H1 (cell line): Measurements from ENCODE around the gene MSI2. TPM values are rescaled to one million over a fixed set of nuclear protein-coding genes. Genes with fewer than 3 reads are reported as not detected.

ENCODE experiments used
- CTCF ChIA-PET: fragments of 300-600 bp; sonication (Branson Sonifier 250); formaldehyde crosslinking; loops from one replicate; lab custom pipeline; 2021; ENCODE audit not compliant: partially characterized antibody; lab: Charles Lee
- POLR2A ChIA-PET: fragments of 300-600 bp; sonication (Branson Sonifier 250); formaldehyde crosslinking; loops from one replicate; lab custom pipeline; 2021; ENCODE audit warnings: inconsistent platforms; ENCODE audit not compliant: partially characterized antibody; lab: Charles Lee
- DNase-seq, 2 experiments: peaks; one replicate each; pipeline versions ENCODE4 v3.0.0 to v3.0.0-alpha.2; 2010 to 2022; ENCODE audit warnings: low spot score in 2 of 2, low read depth in 1 of 2, mixed read lengths in 1 of 2
- FAIRE-seq: peaks from 2 replicates; lab custom pipeline; 2011; peaks lifted over from hg19 to GRCh38; lab: Jason Lieb, UNC
- H2AFZ ChIP-seq: 2 replicates; pipeline ENCODE4 v1.8.1; 2012; ENCODE audit warnings: low read length, inconsistent platforms
- H2AK5ac ChIP-seq: 2 replicates; pipeline ENCODE4 v1.6.1; 2013; ENCODE audit warnings: low read depth, low read length
- H2BK120ac ChIP-seq: replicated peaks from 2 replicates; pipeline ENCODE3; 2013; ENCODE audit warnings: low read depth, low read length, inconsistent platforms
- H2BK12ac ChIP-seq: 2 replicates; pipeline ENCODE4 v1.6.1; 2013; ENCODE audit warnings: low read depth, low read length
- H2BK15ac ChIP-seq: 2 replicates; pipeline ENCODE4 v1.6.1; 2013; ENCODE audit warnings: low read length
- H2BK20ac ChIP-seq: 2 replicates; pipeline ENCODE4 v1.6.1; 2013; ENCODE audit warnings: low read length
- H2BK5ac ChIP-seq: 2 replicates; pipeline ENCODE4 v1.6.1; 2013; ENCODE audit warnings: low read depth, low read length
- H3K14ac ChIP-seq: 2 replicates; pipeline ENCODE4 v1.6.1; 2013; ENCODE audit warnings: inconsistent platforms; ENCODE audit not compliant: insufficient read length
- H3K18ac ChIP-seq: 2 replicates; pipeline ENCODE4 v1.6.1; 2013; ENCODE audit warnings: low read length; ENCODE audit errors: extremely low read depth
- H3K23ac ChIP-seq: 2 replicates; pipeline ENCODE4 v1.6.1; 2013; ENCODE audit warnings: inconsistent platforms; ENCODE audit not compliant: insufficient read length
- H3K23me2 ChIP-seq: 2 replicates; pipeline ENCODE4 v1.6.1; 2013; ENCODE audit warnings: low read depth, low read length
- H3K27ac ChIP-seq: 2 replicates; pipeline ENCODE4 v1.6.1; 2011; ENCODE audit warnings: low read depth, low read length, inconsistent platforms
- H3K27me3 ChIP-seq, 4 experiments: replicated peaks in 1 of 4; 1 replicate in 1 of 4; 2 replicates in 3 of 4; pipeline versions ENCODE4 v1.6.1 to v1.8.1; 2011 to 2013; ENCODE audit warnings: low read length in 3 of 4, mild to moderate bottlenecking in 3 of 4, inconsistent platforms in 2 of 4, mixed read lengths in 2 of 4, moderate library complexity in 1 of 4; ENCODE audit not compliant: control insufficient read depth in 3 of 4, insufficient read depth in 3 of 4; ENCODE audit errors: extremely low read depth in 1 of 4
- H3K36me3 ChIP-seq, 4 experiments: 2 replicates each; pipeline versions ENCODE4 v1.6.1 to v1.8.1; 2011 to 2013; ENCODE audit warnings: mild to moderate bottlenecking in 4 of 4, low read length in 3 of 4, moderate library complexity in 2 of 4, control low read depth in 1 of 4, inconsistent platforms in 1 of 4; ENCODE audit not compliant: insufficient read depth in 4 of 4, control insufficient read depth in 2 of 4
- H3K4ac ChIP-seq: replicated peaks from 2 replicates; pipeline ENCODE3; 2013; ENCODE audit warnings: low read length, low read depth, mixed read lengths, inconsistent platforms; ENCODE audit not compliant: insufficient read length
- H3K4me1 ChIP-seq, 4 experiments: replicated peaks in 1 of 4; 1 replicate in 1 of 4; 2 replicates in 3 of 4; pipeline versions ENCODE4 v1.6.1 to v1.8.1; 2011 to 2013; ENCODE audit warnings: low read length in 3 of 4, inconsistent platforms in 2 of 4, mixed read lengths in 1 of 4; ENCODE audit not compliant: insufficient read depth in 4 of 4, control insufficient read depth in 3 of 4
- H3K4me2 ChIP-seq, 2 experiments: 2 replicates each; pipeline versions ENCODE4 v1.6.1 to v1.8.1; 2011 to 2013; ENCODE audit warnings: low read depth in 2 of 2, low read length in 2 of 2, control low read depth in 1 of 2, inconsistent platforms in 1 of 2, mild to moderate bottlenecking in 1 of 2; ENCODE audit not compliant: insufficient read depth in 1 of 2
- H3K4me3 ChIP-seq, 4 experiments: fragments of 200-600, 300-600 bp in 1 of 4; sonication (generic), shearing (Covaris generic), sonication (Bioruptor Twin) in 1 of 4; 2 replicates each; pipeline versions ENCODE4 v1.5.1 to v1.8.1; 2011 to 2016; ENCODE audit warnings: low read length in 4 of 4, low read depth in 3 of 4, control low read depth in 2 of 4, inconsistent platforms in 2 of 4, mild to moderate bottlenecking in 2 of 4, mixed read lengths in 1 of 4, moderate library complexity in 1 of 4; ENCODE audit not compliant: insufficient read depth in 2 of 4; ENCODE audit errors: extremely low read depth in 1 of 4
- H3K56ac ChIP-seq: replicated peaks from 2 replicates; pipeline ENCODE3; 2013; ENCODE audit warnings: low read depth, mild to moderate bottlenecking, mixed read lengths, low read length, inconsistent platforms; ENCODE audit not compliant: insufficient read length
- H3K79me1 ChIP-seq: 2 replicates; pipeline ENCODE4 v1.6.1; 2013; ENCODE audit warnings: low read depth, low read length, control low read depth
- H3K79me2 ChIP-seq, 2 experiments: 2 replicates each; pipeline versions ENCODE4 v1.6.1 to v1.8.1; 2012 to 2013; ENCODE audit warnings: low read length in 2 of 2, mild to moderate bottlenecking in 2 of 2, inconsistent platforms in 1 of 2; ENCODE audit not compliant: insufficient read depth in 2 of 2, control insufficient read depth in 1 of 2
- H3K9ac ChIP-seq, 4 experiments: replicated peaks in 1 of 4; 1 replicate in 1 of 4; 2 replicates in 3 of 4; pipeline versions ENCODE4 v1.6.1 to v1.8.1; 2011 to 2013; ENCODE audit warnings: low read depth in 3 of 4, low read length in 3 of 4, control low read depth in 2 of 4, mild to moderate bottlenecking in 2 of 4, moderate library complexity in 2 of 4, inconsistent platforms in 1 of 4; ENCODE audit errors: extremely low read depth in 1 of 4
- H3K9me3 ChIP-seq, 2 experiments: 2 replicates each; pipeline versions ENCODE4 v1.6.1 to v1.8.1; 2012 to 2013; ENCODE audit warnings: mild to moderate bottlenecking in 2 of 2, moderate library complexity in 2 of 2, control low read depth in 1 of 2, inconsistent platforms in 1 of 2, low read depth in 1 of 2, low read length in 1 of 2, mixed read lengths in 1 of 2; ENCODE audit not compliant: insufficient read depth in 2 of 2
- H4K20me1 ChIP-seq, 2 experiments: replicated peaks in 1 of 2; 2 replicates each; pipeline versions ENCODE3 to v1.8.1; 2011 to 2013; ENCODE audit warnings: inconsistent platforms in 2 of 2, low read length in 2 of 2, mild to moderate bottlenecking in 1 of 2; ENCODE audit not compliant: insufficient read depth in 2 of 2, control insufficient read depth in 1 of 2
- H4K5ac ChIP-seq: 2 replicates; pipeline ENCODE4 v1.6.1; 2013; ENCODE audit warnings: low read length, low read depth, mixed read lengths, inconsistent platforms; ENCODE audit not compliant: insufficient read length
- H4K8ac ChIP-seq: 2 replicates; pipeline ENCODE4 v1.8.0; 2013; ENCODE audit warnings: mild to moderate bottlenecking, moderate library complexity, low read length, inconsistent platforms; ENCODE audit not compliant: insufficient read depth; ENCODE audit errors: extremely low read depth
- H4K91ac ChIP-seq: replicated peaks from 2 replicates; pipeline ENCODE3; 2013; ENCODE audit warnings: low read length, mixed read lengths, inconsistent platforms; ENCODE audit not compliant: insufficient read length
- TAF1 ChIP-seq: IDR thresholded peaks from 2 replicates; pipeline ENCODE4 v1.6.1; 2011; ENCODE audit warnings: mild to moderate bottlenecking, low read depth, low read length
- WGBS, 2 experiments: shearing (Covaris generic) in 1 of 2; methylation state at CpG; one replicate each; pipeline versions ENCODE4 v1.1.6 to v1.1.7; 2013 to 2015; ENCODE audit warnings: low lambda C conversion rate in 2 of 2, mixed read lengths in 2 of 2, inconsistent platforms in 1 of 2, low coverage in 1 of 2, missing lambda C conversion rate in 1 of 2; ENCODE audit not compliant: insufficient replicate concordance in 2 of 2, insufficient coverage in 1 of 2, insufficient read length in 1 of 2; ENCODE audit errors: extremely low coverage in 1 of 2, missing lambda C conversion rate in 1 of 2; 5-methylcytosine and 5-hydroxymethylcytosine counted together
- polyA plus RNA-seq, 7 experiments: library from polyadenylated mRNA; depleted of rRNA in 3 of 7; stranded (reverse) in 5 of 7; unstranded in 2 of 7; fragments of >200 nt in 5 of 7; fragments of 200-250 nt in 2 of 7; gene quantifications; 1 replicate in 5 of 7; 2 replicates in 1 of 7; 4 replicates in 1 of 7; pipeline versions ENCODE4 v1.2.1 to v1.2.3, GENCODE V29; 2011 to 2013; ENCODE audit warnings: missing spikeins in 2 of 7, mixed read lengths in 2 of 7
- total RNA-seq: library from RNA; stranded (reverse); fragmentation: NEBNext Ultra II Directional; extraction: Animal tissue kit (Norgen Biotek cat#: 25700); gene quantifications from 2 replicates; pipeline ENCODE4 v1.2.1, GENCODE V29; 2021

The MSI2 gene
- total and polyA plus RNA-seq, 2 of the 8 experiments (the other 6 are each of a cell fraction or from before 2014, with no cell fraction given), result 36.7 to 80.6 TPM

GRCh38 chr17:57269052-57269451, 12.7 kb downstream of the MSI2 start:
- Histone ChIP-seq H3K27ac (no peak overlapping the region), H3K23ac (no peak overlapping the region), H4K20me1 (peaks cover 37 to 40% of the 10 kb centered on the region in 2 experiments), H3K23me2 (no peaks in the 10 kb centered on the region), H3K56ac (no peak overlapping the region), H3K4ac (no peak overlapping the region), H3K4me3 (no peak overlapping the region), H4K91ac (no peak overlapping the region), H3K9me3 (no peaks in the 10 kb centered on the region), H2BK5ac (no peak overlapping the region), H3K4me1 (peaks cover 4 to 10% (median 7%) of the 10 kb centered on the region in 4 experiments; a peak in 5 of 7 replicates), H2AFZ (no peak overlapping the region), H3K14ac (no peak overlapping the region), H4K8ac (no peak overlapping the region), H4K5ac (no peak overlapping the region), H2BK12ac (no peak overlapping the region), H3K9ac (no peak overlapping the region), H3K36me3 (peaks cover 2 to 59% (median 19%) of the 10 kb centered on the region in 4 experiments; a peak in 7 of 8 replicates), H3K18ac (no peak overlapping the region), H3K4me2 (no peak overlapping the region), H2BK120ac (no peak overlapping the region), H3K27me3 (no peaks in the 10 kb centered on the region; a peak in 1 of 7 replicates), H2AK5ac (0 out of 2 replicates have a peak overlapping the region, but pooled peaks have one; percentile 53), H3K79me1 (peaks cover 25% of the 10 kb centered on the region), H2BK15ac (no peak overlapping the region), H3K79me2 (peaks cover 0 to 77% of the 10 kb centered on the region in 2 experiments), H2BK20ac (no peak overlapping the region)
- ChIA-PET CTCF (interaction anchor here (0.6 to 6.3 kb wide), 3 partner anchors 9 to 156 kb away, joined by 4 to 38 read pairs (median 15); no protein-coding TSS in a partner anchor), POLR2A (interaction anchor here (1.0 to 3.8 kb wide), 5 partner anchors 10 to 52 kb away, joined by 3 to 22 read pairs (median 7); no protein-coding TSS in a partner anchor)
- DNase-seq, result no peak
- 86% methylated on average over 3 of the region's 3 CpGs; no CpG with 5 or more reads in 1 of the 2 experiments for WGBS, 2 experiments
- FAIRE-seq, result no peak
- TF ChIP-seq TAF1, result no peak
